GM18511 (cell line): ENCODE results near the gene TM4SF5.

Experiments used
- ATAC-seq: cut with Tn5 transposase; IDR thresholded peaks from one replicate; pipeline ENCODE4 v1.9.1; 2021; ENCODE audit warnings: mild to moderate bottlenecking, moderate library complexity; ENCODE audit not compliant: unreplicated experiment

TM4SF5 gene

DNA sequence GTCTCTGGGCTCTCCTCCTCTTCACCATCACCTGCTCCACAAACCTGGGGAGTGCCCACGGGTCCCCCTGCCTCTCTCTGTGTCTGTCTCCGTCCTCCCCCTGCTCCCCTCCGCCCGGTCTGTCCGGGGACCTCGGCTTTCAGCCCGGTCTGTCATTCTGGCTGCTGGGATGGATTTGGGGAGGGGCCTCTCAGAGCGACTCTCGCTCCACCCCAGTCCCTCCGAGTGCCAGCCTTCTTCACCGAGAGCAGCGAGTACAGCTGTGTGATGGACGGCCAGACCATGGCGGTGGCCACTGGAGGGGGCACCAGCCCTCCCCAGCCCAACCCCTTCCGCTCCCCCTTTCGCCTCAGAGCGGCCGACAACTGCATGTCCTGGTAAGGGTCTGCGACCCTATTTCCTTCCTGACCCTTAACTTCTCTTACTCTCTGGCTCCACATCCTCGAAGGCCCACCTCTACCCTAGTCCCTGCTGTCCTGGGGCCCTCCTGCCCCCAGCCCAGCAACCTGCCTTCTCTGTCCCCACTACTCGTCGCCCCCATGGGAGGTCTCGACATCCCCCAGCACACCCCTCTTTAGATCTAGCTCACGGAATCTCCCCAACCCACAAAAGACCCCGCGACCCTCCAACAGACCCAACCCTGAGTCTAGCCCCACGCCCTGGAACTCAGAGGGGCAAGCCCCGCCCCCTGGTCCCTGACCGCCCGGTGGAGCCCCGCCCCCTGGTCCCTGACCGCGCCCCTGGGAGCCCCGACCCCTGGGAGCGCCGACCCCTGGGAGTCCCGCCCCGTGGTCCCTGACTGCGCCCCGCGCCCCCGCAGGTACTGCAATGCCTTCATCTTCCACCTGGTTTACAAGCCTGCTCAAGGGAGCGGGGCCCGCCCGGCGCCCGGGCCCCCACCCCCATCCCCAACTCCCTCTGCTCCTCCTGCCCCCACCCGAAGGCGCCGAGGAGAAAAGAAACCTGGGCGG, 26.4 kb upstream of the TM4SF5 start:
- no peak for ATAC-seq

DNA sequence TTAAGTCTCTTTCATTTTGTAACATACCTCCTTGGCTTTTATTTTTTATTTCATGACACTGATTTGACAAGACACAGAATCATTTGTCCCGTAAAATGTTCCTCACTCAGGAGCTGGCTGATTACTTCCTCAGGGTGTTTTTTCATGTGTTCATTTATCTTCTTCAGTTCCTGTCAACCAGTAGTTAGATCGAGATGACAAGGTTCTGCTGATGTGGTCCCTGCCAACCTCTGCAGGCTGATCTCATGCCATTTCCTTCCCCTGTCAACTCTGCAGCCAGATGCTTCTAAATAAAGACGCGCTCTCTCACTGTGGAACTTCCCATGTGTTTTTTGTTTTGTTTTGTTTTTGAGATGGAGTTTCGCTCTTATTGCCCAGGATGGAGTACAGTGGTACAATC, 23.8 kb upstream of the TM4SF5 start:
- ATAC-seq: no peak

DNA sequence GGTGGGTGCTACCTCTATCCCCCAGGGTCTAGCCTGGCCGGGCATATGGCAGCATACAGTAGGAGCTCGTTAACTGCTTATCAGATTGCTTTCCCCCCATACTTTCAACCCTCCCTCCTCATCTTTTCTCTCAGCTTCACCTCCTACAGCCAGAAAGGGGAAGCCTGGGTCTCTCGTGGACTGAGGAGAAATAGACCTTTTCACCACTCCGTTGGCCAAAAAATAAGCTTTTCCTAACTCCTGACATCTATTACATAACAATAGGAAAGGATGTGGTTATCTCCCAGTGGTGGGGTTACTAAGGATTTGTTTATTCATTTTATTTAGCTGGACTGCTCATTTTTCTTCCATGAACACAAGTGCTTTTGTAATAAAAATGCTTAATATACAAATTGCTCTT, 23.0 kb upstream of the TM4SF5 start:
- no peak for ATAC-seq

DNA sequence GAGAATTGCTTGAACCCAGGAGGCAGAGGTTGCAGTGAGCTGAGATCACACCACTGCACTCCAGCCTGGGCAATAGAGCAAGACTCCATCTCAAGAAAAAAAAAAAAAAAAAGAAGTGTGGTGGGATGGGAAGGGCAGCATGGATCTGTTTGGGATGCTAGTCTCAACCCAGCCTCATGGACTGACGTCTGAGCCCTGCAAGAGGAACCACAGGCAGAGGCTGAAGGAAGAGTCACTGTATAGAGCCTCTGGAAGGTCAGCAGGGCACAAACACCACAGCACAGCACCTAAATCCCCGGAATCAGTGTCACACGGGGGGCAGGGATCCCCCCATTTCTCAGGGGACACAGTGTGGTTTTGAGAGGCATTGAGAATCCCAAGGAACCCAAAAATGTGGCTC, 21.1 kb upstream of the TM4SF5 start:
- ATAC-seq: no peak

DNA sequence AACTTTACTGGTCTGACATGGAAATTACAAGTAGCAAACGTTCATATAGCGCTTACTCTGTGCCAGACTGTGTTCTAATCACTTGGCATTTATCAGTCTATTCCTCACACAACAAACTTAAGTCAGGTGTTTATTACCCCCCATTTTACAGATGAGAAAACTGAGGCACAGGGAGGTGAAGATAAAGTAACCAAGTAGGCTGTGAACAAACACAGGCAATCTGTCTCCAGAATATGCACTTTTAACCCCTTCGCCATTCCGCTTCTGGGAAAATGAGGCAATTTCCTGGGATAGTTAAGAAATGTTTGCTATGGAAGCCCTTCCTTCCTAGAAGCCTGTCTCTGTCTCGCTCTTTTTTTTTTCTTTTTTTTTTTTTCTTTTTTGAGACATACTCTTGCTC, 19.8 kb upstream of the TM4SF5 start:
- ATAC-seq: no peak

DNA sequence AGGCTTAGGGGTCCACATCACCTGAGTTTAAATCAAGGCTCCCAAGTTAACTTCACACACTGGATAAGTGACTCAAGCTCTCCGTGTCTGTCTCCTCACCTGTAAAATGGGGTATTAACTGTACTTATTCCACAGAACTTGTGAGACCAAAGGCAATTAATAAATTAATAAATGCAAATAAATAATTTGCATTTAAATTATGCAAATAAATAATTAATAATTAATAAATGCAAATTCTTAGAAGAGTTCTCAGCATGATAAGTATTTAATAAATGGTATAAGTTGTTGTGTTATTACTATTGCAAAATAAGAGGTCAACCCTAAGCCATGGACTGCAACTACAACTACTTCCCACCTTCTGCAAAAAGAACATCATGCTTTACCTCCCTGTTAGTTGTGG, 18.3 kb upstream of the TM4SF5 start:
- ATAC-seq: no peak

DNA sequence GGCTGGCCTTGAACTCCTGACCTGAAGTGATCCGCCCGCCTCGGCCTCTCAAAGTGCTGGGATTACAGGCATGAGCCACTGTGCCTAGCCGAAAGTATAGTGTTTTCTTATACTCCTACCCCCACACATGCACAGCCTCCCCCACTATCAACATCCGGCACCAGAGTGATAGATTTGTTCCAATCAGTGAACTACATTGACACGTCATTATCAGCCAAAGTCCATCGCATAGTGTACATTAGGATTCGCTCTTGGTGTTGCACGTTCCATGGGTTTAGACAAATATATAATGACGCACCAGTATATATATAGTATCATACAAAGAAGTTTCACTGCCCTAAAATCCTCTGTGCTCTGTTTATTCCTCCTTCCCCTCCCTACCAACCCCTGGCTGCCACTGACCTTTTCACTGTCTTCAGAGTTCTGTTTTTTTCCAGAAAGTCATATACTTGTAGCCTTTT, 11.9 kb upstream of the TM4SF5 start:
- no peak for ATAC-seq

DNA sequence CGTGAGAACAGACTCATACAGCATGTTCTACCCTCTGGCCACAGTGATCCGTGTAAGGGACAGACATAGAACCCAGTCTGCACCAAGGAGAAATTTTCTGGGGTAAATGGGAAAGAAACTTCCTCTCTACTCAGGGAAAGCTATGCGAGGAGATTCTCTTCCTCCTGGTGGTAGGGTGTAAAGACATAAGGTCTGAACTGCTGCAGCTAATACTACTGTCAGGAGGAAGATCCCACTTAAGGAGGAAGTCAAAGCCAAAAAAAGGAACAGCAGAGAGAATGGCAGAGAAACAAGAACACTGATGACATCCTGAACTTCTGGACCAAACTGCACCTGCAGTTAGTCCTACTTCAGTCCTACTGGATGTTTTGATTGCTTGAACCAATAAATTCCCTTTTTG, 7.1 kb upstream of the TM4SF5 start:
- no peak for ATAC-seq

DNA sequence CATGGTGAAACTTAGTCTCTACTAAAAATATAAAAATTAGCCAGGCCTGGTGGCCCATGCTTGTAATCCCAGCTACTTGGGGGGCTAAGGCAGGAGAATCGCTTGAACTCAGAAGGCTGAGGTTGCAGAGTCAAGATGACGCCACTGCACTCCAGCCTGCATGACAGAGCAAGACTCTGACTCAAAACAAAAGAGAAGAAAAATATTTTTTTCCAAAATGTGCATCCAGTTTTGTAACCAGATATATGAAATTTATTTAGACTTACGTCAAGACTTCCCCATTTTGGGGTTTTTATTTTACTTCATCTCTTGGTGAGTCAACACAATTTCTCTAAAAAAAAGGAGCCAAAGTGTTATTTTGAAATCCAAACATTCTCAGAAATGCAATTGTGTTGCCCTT, 5.5 kb upstream of the TM4SF5 start:
- ATAC-seq: no peak

DNA sequence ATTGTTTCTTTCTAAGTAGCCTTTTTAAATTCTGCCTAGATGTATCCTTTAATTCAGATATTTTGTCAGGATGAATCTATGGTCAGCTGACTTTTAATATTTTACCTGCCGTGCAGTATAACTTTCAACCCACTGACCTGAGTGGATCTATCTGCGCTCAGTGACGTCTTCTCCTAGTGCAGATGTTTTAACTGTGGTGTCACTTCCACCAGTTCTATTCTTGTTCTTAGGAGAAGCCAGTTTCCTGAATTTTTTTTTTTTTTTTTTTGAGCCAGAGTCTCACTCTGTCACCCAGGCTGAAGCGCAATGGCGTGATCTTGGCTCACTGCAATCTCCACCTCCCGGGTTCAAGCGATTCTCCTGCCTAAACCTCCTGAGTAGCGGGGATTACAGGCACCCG, 5.0 kb upstream of the TM4SF5 start:
- no peak for ATAC-seq

DNA sequence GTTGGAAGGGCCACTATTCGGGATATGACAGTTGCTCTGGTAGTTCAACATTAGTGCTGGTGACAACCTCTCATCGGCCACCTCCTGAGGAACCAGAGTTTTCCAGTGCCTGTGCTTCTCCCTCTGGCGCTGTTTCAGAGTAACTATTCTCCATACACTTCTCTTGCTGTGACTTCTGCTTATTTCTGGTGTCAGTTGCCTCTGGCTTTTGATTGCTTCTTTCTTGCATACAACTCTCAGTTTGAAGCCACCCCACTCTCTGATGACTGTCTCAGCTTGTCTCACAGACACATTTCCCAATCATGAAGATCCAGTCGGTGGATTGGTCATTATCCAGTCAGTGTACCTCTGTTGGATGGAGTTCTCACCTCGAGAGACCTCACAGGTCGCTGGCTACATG, 3.4 kb upstream of the TM4SF5 start:
- ATAC-seq: no peak

DNA sequence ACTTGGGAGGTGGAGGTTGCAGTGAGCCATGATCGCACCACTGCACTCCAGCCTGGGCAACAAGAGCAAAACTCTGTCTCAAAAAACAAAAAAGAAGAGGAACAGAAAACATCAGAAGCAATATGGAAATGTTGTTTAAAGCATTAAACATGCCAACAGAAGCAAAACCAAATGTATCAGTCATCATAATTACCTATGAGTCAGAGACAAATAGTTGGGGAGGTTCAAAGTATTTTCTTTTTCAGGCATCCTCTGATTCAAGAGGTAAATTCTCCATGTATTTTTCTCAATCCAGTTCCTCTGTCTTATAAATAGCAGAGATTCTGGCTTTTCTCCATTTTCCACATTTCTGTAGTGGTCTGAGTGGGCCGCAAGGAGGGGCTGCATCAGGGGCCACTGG, 2.1 kb upstream of the TM4SF5 start:
- no peak for ATAC-seq

DNA sequence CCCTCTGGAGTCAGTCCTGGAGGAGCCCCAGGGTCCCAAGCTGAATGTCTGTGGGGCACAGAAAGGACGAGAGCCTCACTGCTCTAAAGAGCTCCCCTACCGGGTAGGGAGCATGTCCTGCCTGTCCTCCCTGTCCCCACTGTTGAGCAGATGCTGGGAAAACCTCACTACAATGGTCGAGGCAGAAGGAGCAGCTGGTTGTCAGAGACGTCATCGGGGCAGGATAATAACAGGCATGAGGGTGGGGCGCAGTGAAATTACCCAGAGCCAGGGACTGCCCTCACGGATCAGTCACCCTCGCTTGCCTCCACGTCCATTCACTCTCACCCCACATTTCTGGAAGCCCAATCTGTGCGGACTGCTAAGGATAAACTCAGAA, 538 bp downstream of the TM4SF5 start:
- ATAC-seq: no peak

DNA sequence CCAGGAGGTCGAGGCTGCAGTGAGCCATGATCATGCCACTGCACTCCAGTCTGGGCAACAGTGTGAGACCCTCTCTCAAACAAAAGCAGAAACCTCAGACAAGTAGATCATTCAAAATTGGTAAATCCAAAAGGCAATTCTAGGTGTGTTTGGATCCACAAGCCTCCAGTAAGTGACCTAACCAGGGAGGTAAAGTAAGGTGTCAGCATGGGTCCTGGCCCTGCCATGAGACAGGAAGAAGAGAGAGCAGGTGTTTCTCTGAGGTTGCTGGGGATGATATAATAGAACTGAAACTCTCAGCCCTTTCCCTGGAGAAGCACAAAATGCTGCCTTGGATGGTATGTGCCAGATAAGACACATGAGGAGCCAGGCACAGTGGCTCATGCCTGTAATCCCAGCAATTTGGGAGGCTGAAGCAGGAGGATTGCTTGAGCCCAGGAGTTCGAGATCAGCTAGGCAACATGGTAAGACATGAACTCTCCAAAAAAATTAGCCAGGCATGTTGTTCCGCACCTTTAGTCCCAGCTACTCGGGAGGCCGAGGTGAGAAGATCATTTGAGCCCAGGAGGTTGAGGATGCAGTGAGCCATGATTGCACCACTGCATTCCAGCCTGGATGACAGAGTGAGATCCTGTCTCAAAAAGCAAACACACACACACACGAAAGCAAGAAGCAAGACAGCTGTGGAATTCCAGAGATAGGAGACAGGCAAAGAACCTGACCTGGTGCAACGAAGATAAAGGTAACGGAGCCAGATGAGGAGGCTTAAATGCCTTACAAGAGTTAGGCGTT, 6.5 kb downstream of the TM4SF5 start:
- no peak for ATAC-seq

DNA sequence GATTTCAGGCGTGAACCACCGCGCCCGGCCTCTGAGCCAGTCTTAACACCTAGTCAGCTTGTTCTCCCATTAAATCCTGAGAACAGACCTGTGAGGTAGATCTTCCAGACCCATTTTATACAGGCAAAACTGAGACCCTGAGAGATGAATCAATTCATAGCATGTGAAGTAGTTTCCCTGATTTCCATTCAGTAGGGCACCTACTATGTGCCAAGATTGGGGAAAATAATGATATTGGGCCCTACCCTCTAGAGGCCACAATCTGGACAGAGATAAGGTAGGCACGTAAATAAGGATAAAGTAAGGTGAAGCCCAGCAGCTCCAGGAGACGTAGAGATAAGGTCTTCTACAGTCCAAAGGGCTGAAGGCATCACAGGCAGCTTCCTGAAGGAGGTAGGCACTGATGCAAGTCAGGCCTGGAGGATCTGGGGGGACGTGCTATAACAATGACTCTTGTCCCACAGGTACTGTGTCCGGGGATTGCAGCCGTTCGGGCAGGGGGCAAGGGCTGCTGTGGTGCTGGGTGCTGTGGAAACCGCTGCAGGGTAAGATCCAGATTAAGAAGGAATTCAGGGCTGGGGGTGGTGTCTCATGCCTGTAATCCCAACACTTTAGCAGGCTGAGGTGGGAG, 8.8 kb downstream of the TM4SF5 start:
- no peak for ATAC-seq

DNA sequence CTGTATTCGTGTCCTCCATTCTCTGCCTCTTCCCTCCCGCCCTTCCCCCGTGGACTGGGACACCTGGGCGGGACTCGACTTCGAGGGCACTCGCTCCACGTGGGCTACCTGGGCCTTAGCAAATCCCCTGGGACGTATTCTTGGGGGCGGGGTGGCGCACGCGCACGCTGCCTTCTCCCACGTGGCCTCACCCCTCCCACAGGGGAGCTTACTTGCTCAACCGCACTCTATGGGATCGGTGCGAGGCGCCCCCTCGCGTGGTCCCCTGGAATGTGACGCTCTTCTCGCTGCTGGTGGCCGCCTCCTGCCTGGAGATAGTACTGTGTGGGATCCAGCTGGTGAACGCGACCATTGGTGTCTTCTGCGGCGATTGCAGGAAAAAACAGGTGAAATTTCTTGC, 11.0 kb downstream of the TM4SF5 start:
- no peak for ATAC-seq

DNA sequence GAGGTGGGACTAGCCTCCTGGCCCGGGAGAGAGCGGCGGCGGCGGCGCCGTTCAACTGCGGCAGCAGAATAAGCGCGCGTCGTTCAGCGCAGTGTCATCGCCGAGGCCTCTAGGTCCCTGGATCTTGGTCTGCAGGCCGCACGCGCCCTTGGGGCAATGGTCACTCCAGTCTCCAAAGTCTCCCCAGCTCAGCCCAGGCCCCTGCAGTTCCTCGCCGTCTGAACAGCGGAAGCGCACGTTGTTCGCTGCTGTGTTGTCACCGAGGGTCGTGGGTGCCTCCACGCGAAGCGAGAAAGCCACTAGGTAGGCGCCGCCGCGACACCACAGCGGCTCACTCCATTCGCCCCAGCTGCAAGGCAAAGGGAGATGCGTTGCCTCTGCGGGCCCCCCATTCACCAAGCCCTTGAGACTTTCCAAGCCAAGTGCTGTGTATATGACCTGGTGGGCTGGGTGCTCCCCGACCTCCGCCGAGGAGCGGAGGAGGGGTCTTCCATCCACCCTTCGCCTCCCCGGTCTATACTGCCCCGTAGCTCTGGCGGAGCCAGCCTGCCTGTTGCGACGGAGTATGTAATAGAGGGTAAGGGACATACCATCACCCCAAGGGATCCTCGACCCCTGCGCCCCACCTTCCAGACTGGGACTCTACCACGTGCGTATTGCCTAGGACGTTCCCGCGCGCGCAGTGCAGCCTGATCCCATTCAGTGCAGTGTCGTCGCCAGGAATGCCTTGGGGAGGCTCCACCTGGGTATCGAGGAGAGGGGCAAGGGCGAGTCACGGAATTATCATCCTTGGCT, 13.8 kb downstream of the TM4SF5 start:
- ATAC-seq: no peak

DNA sequence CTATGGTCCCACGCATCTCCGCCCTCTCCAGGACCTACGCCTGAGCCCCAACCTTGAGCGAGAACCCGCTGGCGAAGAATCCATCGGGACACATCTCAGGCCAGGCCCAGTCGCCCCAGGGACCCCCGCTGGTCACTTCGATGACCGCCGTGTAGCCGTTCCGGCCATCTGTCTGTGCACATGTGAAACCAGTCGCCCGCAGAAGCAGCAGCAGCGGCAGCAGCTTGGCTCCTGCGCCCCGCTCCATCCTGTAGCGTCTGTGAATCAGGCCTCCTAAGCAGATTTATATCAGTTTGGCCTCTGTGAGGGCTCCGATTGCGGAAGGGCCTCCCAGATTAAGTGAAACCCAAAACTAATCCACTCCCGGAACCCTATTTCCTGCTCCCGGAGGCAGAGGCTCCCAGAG, 14.4 kb downstream of the TM4SF5 start, which contains the start of gene VMO1:
TSS of gene VMO1 (minus strand) at position 259 of the 406 bp plus-strand sequence. CDS start at position 247, 12 bp downstream.
- ATAC-seq: no peak

DNA sequence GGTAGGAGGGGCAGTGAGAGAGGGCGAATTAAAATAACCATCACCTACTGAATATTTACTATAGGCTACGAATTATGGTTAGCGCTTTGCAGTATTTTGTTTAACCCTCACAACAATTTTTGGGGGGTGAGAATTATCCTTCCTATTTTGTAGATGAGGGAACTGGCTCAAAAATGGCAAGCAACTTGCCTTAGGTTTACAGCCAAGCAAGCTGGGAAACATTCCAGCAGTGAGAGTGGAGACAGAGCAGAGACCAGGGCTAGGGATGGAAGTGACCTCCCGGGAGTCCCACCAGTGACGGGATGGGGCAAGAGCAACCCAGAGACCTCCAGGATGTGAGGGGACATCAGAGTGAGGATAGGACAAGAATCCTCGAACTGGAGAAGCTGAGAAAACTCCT, 14.8 kb downstream of the TM4SF5 start:
- ATAC-seq: no peak

DNA sequence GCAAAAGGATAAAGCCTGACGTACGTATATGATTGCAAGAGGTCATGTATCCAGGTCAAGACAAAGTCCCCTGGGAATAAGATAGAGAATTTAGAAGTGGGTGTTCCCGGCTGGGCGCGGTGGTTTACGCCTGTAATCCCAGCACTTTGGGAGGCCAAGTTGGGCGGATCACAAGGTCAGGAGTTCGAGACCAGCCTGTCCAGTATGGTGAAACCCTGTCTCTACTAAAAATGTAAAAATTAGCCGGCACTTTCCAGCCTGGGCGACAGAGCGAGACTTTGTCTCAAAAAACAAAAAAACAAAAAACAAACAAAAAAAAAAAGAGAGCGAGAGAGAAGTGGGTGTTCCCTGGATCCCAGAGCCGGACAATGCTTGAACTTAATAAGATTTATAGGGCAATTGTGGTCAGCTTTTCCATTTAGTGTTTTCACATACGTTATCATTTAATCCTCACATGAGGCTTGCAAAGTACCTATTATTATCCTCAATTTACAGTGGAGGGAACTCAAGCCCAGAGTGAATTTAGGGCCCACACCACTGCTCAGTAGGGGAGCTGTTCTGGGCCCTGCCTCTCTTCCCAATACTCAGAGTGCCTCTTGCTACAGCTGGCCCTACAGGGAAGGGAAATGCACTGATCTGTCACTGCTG, 16.6 kb downstream of the TM4SF5 start:
- ATAC-seq: no peak
